ENCODE data around the gene BANP.

DNA sequence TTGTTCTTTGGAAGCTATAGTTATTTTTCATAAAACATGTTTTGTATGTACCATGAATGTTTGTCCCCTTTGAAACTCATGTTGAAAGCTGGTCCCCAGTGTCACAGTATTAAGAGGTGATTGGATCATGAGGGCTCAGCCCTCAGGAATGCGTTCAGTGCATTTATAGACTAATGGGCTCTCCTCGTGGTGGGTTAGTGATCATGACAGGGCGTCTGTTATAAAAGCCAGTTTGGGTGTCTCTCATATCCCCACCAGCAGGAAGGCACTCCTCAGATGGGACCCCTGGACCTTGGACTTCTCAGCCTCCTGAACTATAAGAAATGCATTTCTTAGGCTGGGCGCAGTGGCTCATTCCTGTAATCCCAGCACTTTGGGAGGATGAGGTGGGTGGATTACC lies 10.4 kb downstream of the BANP start:
- TF ChIP-seq EP300 (IDR thresholded peaks at IDR 0.05) (no peak), POLR2A (IDR thresholded peaks at IDR 0.05; ENCODE audit: low read depth) (no peak), POLR2AphosphoS5 (IDR thresholded peaks at IDR 0.05) (no peak)
- TF ChIP-seq, protein P1, sequence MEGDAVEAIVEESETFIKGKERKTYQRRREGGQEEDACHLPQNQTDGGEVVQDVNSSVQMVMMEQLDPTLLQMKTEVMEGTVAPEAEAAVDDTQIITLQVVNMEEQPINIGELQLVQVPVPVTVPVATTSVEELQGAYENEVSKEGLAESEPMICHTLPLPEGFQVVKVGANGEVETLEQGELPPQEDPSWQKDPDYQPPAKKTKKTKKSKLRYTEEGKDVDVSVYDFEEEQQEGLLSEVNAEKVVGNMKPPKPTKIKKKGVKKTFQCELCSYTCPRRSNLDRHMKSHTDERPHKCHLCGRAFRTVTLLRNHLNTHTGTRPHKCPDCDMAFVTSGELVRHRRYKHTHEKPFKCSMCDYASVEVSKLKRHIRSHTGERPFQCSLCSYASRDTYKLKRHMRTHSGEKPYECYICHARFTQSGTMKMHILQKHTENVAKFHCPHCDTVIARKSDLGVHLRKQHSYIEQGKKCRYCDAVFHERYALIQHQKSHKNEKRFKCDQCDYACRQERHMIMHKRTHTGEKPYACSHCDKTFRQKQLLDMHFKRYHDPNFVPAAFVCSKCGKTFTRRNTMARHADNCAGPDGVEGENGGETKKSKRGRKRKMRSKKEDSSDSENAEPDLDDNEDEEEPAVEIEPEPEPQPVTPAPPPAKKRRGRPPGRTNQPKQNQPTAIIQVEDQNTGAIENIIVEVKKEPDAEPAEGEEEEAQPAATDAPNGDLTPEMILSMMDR (IDR thresholded peaks at IDR 0.05): no peak

Data from esophagus muscularis mucosa (tissue), 4 donors.